GM23338 (cell line): ENCODE results near the gene RPL31. TPM values are rescaled to one million over a fixed set of nuclear protein-coding genes. Genes with fewer than 3 reads are reported as not detected.

Source experiments
- ATAC-seq: fragments of 200-7000 bp; cut with Tn5 transposase; 3 replicates; pipeline ENCODE4 v1.9.1; 2020
- DNase-seq: peaks from one replicate; pipeline ENCODE4 v3.0.0-alpha.2; 2015; ENCODE audit warnings: low spot score
- H2AFZ ChIP-seq: fragments of 200-600 bp; sonication (generic); 2 replicates; pipeline ENCODE4 v1.8.0; 2016; ENCODE audit warnings: antibody characterized with exemption, mild to moderate bottlenecking, moderate library complexity
- H3F3A ChIP-seq: fragments of 200-600 bp; sonication (generic); replicated peaks from 2 replicates; pipeline ENCODE4 v1.8.0; 2017; ENCODE audit warnings: antibody characterized with exemption, mixed run types, low read depth
- H3K27ac ChIP-seq: fragments of 200-600 bp; sonication (generic); 2 replicates; pipeline ENCODE4 v1.6.1; 2016; ENCODE audit warnings: low read depth
- H3K27me3 ChIP-seq: fragments of 200-600 bp; sonication (generic); 2 replicates; pipeline ENCODE4 v1.8.0; 2016; ENCODE audit warnings: mild to moderate bottlenecking, mixed run types, moderate library complexity; ENCODE audit not compliant: insufficient read depth
- H3K36me3 ChIP-seq: fragments of 200-600 bp; sonication (generic); 2 replicates; pipeline ENCODE4 v1.8.0; 2016; ENCODE audit warnings: mild to moderate bottlenecking; ENCODE audit not compliant: insufficient read depth
- H3K4me1 ChIP-seq: fragments of 200-600 bp; sonication (generic); 2 replicates; pipeline ENCODE4 v1.8.0; 2016; ENCODE audit warnings: mild to moderate bottlenecking, moderate library complexity; ENCODE audit not compliant: insufficient read depth
- H3K4me2 ChIP-seq: fragments of 200-600 bp; sonication (generic); 2 replicates; pipeline ENCODE4 v1.7.1; 2017; ENCODE audit warnings: mixed run types
- H3K4me3 ChIP-seq: fragments of 200-600 bp; sonication (generic); 2 replicates; pipeline ENCODE4 v1.6.1; 2016; ENCODE audit warnings: mixed run types
- H3K79me2 ChIP-seq: fragments of 200-600 bp; sonication (generic); replicated peaks from 2 replicates; pipeline ENCODE4 v1.8.0; 2017; ENCODE audit warnings: mild to moderate bottlenecking; ENCODE audit not compliant: insufficient read depth
- H3K9me2 ChIP-seq: fragments of 200-600 bp; sonication (generic); 2 replicates; pipeline ENCODE4 v1.8.0; 2017; ENCODE audit not compliant: insufficient read depth
- H4K20me1 ChIP-seq: fragments of 200-600 bp; sonication (generic); replicated peaks from 2 replicates; pipeline ENCODE4 v1.8.0; 2017; ENCODE audit warnings: mild to moderate bottlenecking; ENCODE audit not compliant: insufficient read depth
- H3K27ac Mint-ChIP-seq: 2 replicates; pipeline ENCODE4 v1.8.0; 2020; ENCODE audit warnings: inconsistent platforms, mild to moderate bottlenecking, moderate library complexity, mixed read lengths
- H3K27me3 Mint-ChIP-seq: 3 replicates; pipeline ENCODE4 v1.8.0; 2022; ENCODE audit warnings: low read depth, mild to moderate bottlenecking, moderate library complexity, mixed read lengths, inconsistent platforms; ENCODE audit not compliant: insufficient read depth, poor library complexity
- H3K36me3 Mint-ChIP-seq: 3 replicates; pipeline ENCODE4 v1.8.0; 2021; ENCODE audit warnings: low read depth, mild to moderate bottlenecking, inconsistent platforms, moderate library complexity, mixed read lengths
- H3K4me1 Mint-ChIP-seq: 3 replicates; pipeline ENCODE4 v1.8.0; 2020; ENCODE audit warnings: mild to moderate bottlenecking, inconsistent platforms, mixed read lengths
- H3K4me3 Mint-ChIP-seq: 3 replicates; pipeline ENCODE4 v1.8.0; 2021; ENCODE audit warnings: moderate library complexity, mild to moderate bottlenecking, inconsistent platforms, mixed read lengths
- H3K9me3 Mint-ChIP-seq: 3 replicates; pipeline ENCODE4 v1.8.0; 2020; ENCODE audit warnings: moderate library complexity, mild to moderate bottlenecking, inconsistent platforms, mixed read lengths
- CREB1 ChIP-seq: fragments of 250-450 bp; sonication (Bioruptor Pico); IDR thresholded peaks from 2 replicates; pipeline ENCODE4 v1.5.0; 2020; ENCODE audit warnings: low read depth, mild to moderate bottlenecking, moderate library complexity
- EZH2 ChIP-seq: fragments of 200-600 bp; sonication (generic); IDR thresholded peaks from one replicate; pipeline ENCODE4 v1.8.0; 2017; ENCODE audit warnings: antibody characterized with exemption, mild to moderate bottlenecking, low read depth; ENCODE audit not compliant: unreplicated experiment
- JUNB ChIP-seq: IDR thresholded peaks from one replicate; pipeline ENCODE4 v1.6.1; 2016; ENCODE audit warnings: antibody characterized with exemption; ENCODE audit not compliant: unreplicated experiment
- POLR2AphosphoS5 ChIP-seq: IDR thresholded peaks from 2 replicates; pipeline ENCODE4 v1.6.1; 2016; ENCODE audit warnings: antibody characterized with exemption, low read depth
- REST ChIP-seq: IDR thresholded peaks from one replicate; pipeline ENCODE4 v1.6.1; 2018; ENCODE audit warnings: antibody characterized with exemption; ENCODE audit not compliant: unreplicated experiment
- ZNF114 ChIP-seq: fragments of 250-450 bp; sonication (Bioruptor Pico); IDR thresholded peaks from 2 replicates; pipeline ENCODE4 v1.5.0; 2020; ENCODE audit warnings: mild to moderate bottlenecking, moderate library complexity
- ZNF331 ChIP-seq: fragments of 250-450 bp; sonication (Bioruptor Pico); IDR thresholded peaks from 2 replicates; pipeline ENCODE4 v1.5.0; 2020; ENCODE audit warnings: low read depth, mild to moderate bottlenecking, moderate library complexity
- polyA plus RNA-seq: library from polyadenylated mRNA; unstranded; fragments of >200 nt; fragmentation: Nextera tagmentation; extraction: Ambion mirVana; gene quantifications from 2 replicates; pipeline ENCODE4 v1.2.1, GENCODE V29; 2016
- total RNA-seq: library from RNA; depleted of rRNA; stranded (reverse); fragments of >200 nt; shearing (Covaris generic); gene quantifications from 2 replicates; pipeline ENCODE4 v1.2.3, GENCODE V29; 2014
- TF ChIP-seq, protein P1 (sequence below): IDR thresholded peaks from 2 replicates; pipeline ENCODE4 v1.6.1; 2016; ENCODE audit warnings: antibody characterized with exemption

Gene RPL31
- total and polyA plus RNA-seq, 2 experiments from 2014 or later: 819 to 3,213 TPM

GRCh38 chr2:100992262-100992661 lies 9.8 kb upstream of the RPL31 start:
- no peak overlapping the region for H3K27ac Mint-ChIP-seq
- peaks cover 14% of the 10 kb centered on the region for H3K4me1 Mint-ChIP-seq
- Histone ChIP-seq H3K4me2 (no peak overlapping the region), H3K79me2 (no peaks in the 10 kb centered on the region), H4K20me1 (no peaks in the 10 kb centered on the region), H3K4me3 (no peak overlapping the region), H3K36me3 (no peaks in the 10 kb centered on the region), H3F3A (no peaks in the 10 kb centered on the region), H3K4me1 (no peaks in the 10 kb centered on the region), H2AFZ (no peak overlapping the region), H3K9me2 (no peaks in the 10 kb centered on the region), H3K27ac (no peak overlapping the region), H3K27me3 (no peaks in the 10 kb centered on the region)
- no peak for ATAC-seq
- peaks cover 6% of the 10 kb centered on the region for H3K27me3 Mint-ChIP-seq
- H3K4me3 Mint-ChIP-seq: no peak overlapping the region
- peaks cover 3% of the 10 kb centered on the region; the same call in 1 of the 3 replicates for H3K36me3 Mint-ChIP-seq
- no peak for DNase-seq
- no peaks in the 10 kb centered on the region for H3K9me3 Mint-ChIP-seq
- peak; percentile 12 for TF ChIP-seq REST
- no peak for TF ChIP-seq ZNF331 (CRISPR knock-in tag)

DNA sequence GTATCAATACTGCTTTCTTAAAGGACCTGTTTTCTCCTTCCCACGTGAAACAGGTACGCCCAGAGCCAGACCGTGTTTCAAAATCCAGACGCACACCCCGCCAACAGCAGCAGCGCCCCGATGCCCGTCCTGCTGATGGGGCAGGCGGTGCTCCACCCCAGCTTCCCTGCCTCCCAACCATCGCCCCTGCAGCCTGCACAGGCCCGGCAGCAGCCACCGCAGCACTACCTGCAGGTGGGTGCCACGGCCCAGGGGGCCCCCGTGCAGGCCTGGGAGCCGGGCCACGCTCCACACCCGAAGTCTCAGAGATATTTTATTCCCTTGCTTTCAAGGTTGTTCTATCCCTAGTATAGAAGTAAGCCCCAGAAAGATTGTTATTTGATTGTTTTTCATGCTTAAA lies 8.8 kb upstream of the RPL31 start:
- Histone ChIP-seq H3K9me2 (no peaks in the 10 kb centered on the region), H2AFZ (no peak overlapping the region), H3K79me2 (no peaks in the 10 kb centered on the region), H4K20me1 (no peaks in the 10 kb centered on the region), H3K36me3 (no peaks in the 10 kb centered on the region), H3K4me1 (no peaks in the 10 kb centered on the region), H3F3A (no peaks in the 10 kb centered on the region), H3K27me3 (no peaks in the 10 kb centered on the region), H3K4me2 (no peak overlapping the region), H3K4me3 (no peak overlapping the region), H3K27ac (no peak overlapping the region)
- Mint-ChIP-seq H3K4me1 (peaks cover 14% of the 10 kb centered on the region), H3K27ac (no peak overlapping the region), H3K4me3 (no peak overlapping the region), H3K36me3 (peaks cover 3% of the 10 kb centered on the region; the same call in 1 of the 3 replicates), H3K27me3 (peaks cover 6% of the 10 kb centered on the region), H3K9me3 (no peaks in the 10 kb centered on the region)
- DNase-seq (no peak), ATAC-seq (no peak)
- TF ChIP-seq POLR2AphosphoS5: no peak
- TF ChIP-seq EZH2: no peak
- TF ChIP-seq CREB1: no peak
- TF ChIP-seq ZNF114 (CRISPR knock-in tag): no peak
- TF ChIP-seq JUNB: no peak
- TF ChIP-seq, protein P1, sequence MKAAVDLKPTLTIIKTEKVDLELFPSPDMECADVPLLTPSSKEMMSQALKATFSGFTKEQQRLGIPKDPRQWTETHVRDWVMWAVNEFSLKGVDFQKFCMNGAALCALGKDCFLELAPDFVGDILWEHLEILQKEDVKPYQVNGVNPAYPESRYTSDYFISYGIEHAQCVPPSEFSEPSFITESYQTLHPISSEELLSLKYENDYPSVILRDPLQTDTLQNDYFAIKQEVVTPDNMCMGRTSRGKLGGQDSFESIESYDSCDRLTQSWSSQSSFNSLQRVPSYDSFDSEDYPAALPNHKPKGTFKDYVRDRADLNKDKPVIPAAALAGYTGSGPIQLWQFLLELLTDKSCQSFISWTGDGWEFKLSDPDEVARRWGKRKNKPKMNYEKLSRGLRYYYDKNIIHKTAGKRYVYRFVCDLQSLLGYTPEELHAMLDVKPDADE: no peak
